ENCODE data around the gene TMPRSS6.

TMPRSS6 gene

DNA sequence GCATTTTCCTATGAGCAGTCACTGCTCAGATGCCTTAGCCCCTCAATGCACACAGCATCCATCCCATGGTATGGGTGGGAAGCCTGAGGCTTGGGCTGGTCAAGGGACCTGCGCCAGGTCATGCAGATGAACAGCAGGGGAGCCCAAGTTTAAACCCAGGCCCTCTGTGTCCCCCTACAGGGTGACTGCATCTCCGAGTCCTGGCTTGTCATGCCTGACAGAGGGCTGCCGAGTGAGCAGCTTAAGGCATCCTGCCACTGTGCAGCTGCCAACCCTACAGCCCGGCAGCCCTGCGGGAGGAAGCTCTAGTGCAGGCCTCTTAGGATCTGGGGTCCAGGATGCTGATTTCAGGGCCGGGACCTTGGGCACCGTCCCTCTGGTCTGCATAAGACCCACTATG is 30.2 kb upstream of the TMPRSS6 start:
- no peak for DNase-seq

GRCh38 chr22:37138849-37139561 is 29.5 kb upstream of the TMPRSS6 start:
- DNase-seq: no peak

DNA sequence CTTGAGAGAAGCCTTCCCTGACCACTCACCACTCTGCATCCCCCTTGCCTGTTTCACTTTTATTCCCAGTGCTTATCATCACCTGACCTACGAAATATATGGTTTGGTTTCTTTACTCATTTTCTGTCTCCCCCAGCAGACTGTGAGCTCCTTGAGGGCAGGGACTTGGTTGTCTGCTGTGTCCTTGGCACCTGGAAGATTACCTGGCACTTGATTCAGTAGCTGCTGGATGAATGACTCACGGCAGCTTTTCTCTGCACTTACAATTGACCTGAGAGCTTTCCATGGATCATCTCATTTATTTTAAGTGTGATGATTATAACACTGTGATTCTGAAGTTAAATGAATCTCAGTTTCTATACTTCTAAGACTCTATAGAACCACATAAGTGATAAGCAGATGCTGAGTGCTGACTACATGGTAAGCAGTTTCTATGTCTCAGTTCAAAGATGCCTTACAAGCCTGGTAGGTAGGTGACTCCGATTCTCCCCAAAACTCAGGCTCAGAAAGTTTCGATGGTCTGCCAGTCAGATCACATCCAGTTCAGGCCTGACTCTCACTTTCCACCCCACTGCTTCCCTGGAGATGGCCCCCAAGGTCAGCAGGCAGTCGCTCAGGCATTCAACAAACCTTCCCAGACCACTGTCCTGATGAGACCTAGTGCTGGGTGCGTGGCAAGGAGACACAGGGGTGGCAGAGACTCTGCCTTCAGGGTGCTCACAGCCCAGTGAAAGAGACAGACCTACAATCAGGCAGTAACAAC is 28.6 kb upstream of the TMPRSS6 start:
- no peak for DNase-seq

GRCh38 chr22:37137131-37137530 is 27.6 kb upstream of the TMPRSS6 start:
- no peak for DNase-seq

- DNase-seq: no peak
Observed at GRCh38 chr22:37135023-37135422, 25.5 kb upstream of the TMPRSS6 start.

GRCh38 chr22:37133304-37134018 is 23.9 kb upstream of the TMPRSS6 start:
- no peak for DNase-seq

DNA sequence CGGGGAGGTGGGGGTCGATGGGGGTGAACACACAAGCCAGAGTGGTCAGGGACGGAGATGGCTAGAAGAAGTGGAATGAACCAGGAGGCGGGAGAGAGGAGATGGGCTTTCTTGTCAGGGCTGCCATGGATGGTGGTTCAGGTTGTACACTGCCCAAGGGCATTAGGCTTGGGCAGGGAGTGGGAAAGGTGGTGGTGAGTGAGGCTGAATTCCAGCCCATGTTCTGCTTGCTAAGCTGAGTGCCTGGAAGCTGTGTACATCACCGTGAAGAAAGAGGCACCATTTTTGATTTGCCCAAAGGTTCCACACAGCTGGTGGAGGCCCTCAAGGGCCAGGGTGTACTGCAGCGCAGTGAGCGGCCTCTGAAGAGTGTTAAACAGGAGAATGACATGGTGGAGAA is 23.3 kb upstream of the TMPRSS6 start:
- no peak for DNase-seq

DNA sequence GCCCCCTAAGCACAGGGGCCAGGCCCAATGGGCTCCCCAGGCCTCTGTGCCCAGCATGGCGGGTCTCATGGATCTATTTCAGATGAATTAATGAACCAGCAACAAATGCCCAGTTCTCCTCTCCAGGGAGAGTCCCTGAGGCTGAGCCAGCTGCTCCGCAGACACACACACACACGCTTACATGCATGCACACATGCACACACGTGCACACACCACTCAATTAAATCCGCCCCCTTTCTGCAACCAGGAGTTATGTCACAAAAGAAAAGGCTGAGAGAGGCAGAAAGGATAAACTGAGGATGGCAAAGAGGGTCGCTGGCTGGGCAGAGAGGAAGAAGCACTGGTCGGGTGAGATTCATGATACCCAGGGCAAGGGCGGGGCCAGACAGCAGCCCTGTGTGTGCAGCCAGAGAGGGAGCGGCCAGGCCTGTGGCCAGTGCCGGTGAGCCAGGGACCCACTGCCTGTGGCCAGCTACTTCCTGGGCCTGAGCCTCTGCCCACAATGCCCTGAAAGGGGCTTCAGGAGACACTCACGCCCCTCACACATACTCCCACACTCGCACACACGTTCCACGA is 20.4 kb upstream of the TMPRSS6 start:
- DNase-seq: no peak

DNA sequence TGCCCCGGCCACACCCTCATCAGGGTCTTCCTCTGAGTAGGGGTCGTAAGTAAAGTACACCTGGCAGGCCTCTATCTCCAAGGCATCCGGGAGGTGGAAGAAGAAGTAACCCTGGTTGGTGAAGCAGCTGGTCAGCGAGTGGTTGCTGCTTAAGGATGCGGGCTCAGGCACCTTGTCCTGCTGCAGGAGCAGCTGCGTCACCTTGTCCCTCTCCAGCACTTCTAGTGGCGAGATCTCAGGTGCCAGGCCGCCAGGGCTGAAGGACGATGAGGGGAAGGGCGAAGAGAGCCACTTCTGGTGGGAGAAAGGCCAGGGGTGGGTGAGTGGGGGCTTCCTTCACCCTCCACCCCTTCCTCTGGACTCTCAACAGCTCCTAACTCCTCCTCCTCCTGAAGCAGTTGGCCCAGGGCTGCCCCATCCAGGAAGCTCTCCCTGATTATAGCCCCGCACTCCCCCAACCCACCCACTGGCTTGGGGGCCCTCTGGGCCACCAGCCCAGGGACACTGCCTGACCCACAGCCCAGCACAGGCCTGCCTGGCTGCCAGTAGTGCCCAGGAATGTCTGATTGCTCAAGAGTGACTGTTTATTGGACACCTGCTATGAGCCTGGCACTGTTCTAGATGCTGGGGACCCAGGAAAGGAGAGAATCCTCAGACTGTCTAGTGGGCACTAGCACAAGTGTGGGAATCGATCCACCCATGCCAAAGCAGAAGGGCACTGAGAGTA is 19.2 kb upstream of the TMPRSS6 start:
- no peak for DNase-seq

DNA sequence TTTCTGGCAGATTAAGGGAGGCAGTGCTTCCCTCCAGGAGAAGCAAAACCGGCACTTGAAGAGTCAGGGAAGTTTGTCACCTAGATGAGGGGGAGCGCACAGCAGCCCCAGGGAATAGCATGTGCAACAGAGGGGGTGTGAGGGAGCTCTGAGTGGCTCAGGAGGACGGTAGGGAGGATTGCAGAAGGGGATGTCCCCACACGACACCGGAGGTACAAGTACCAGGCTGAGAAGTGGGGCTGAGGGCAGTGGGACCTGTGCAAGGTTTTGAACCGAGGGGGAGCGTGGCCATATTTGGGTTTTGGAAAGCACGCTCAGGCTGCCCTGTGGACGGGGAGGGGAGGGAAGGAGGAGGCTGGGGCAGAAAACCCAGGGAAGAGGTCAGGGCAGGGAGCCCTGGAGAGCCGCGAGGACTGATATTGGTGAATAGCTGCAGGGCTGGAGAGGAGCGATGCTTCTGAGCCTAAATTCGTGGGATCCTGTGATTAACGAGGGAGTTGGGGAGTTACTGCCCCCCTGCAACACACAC is 17.9 kb upstream of the TMPRSS6 start:
- no peak for DNase-seq

- DNase-seq: no peak
Observed at GRCh38 chr22:37126882-37127281, 17.4 kb upstream of the TMPRSS6 start.

- no peak for DNase-seq
Observed at GRCh38 chr22:37126383-37126782, 16.9 kb upstream of the TMPRSS6 start.

DNA sequence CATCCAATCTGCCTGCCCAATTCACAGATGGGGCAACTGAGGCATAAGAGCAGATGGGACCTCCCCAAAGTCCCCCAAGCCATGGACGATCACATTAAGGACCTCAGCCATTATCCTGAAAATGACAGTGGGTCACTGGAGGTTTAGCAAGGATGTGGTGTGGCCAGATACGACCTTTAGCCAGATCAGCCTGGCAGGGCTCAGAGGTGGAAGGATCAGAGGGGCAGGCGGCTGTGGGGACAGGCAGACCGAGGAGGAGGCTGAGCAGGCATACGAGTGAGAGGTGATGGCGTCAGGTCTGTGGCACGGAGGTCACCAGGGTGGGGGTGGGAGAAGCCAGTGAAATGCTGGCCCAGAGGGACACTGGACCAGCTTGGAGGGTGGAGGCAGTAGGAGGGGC is 14.1 kb upstream of the TMPRSS6 start:
- DNase-seq: no peak

GRCh38 chr22:37122598-37123180 is 13.2 kb upstream of the TMPRSS6 start:
- no peak for DNase-seq

- peak; percentile 97 for DNase-seq
Observed at GRCh38 chr22:37121887-37122591, 12.5 kb upstream of the TMPRSS6 start.

DNA sequence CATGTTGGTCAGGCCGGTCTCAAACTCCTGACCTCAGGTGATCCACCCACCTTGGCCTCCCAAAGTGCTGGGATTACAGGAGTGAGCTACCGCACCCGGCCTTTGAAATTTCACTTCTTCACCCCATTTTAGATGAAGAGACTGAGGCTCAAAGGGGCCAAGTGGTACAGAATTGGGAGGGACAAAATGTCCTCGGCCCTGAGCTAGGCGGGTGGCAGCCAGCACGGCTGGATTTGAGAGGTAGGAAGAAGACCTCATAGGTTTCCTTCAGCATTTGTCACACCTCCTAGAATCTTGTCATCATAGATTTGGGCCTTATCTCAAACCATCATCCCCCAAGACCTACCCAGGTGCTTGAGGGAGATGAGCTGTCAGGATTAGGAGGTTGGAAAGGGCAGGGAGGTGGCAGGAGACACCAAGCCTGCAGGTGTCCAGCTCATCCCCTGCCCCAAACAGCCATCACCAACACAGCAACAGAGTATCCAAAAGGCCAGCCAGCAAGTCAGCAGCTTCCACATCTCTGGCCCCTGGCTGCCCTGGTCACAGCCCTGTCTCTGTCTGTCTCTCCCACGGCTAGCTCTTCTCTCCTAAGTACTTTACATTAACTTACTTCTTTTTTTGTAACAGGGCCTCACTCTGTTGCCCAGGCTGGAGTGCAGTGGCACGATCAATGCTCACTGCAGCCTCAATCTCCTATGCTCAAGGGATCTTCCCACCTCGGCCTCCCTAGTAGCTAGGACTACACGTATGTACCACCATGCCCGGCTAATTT is 11.2 kb upstream of the TMPRSS6 start:
- no peak for DNase-seq

GRCh38 chr22:37119872-37120271 is 10.4 kb upstream of the TMPRSS6 start:
- DNase-seq: no peak

DNA sequence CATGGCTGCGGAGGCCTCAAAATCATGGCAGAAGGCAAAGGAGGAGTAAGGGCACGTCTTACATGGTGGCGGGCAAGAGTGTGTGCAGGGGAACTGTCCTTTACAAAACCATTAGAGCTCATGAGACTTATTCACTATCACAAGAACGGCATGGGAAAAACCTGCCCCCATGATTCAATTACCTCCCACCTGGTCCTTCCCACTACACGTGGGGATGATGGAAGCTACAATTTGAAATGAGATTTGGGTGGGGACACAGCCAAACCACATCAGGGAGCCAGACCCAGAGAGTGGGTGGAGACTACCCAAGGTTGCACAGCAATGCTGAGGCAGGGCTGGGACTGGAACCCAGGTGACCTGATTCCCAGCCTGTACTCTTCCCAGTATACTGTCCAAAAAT is 8.6 kb upstream of the TMPRSS6 start:
- no peak for DNase-seq

DNA sequence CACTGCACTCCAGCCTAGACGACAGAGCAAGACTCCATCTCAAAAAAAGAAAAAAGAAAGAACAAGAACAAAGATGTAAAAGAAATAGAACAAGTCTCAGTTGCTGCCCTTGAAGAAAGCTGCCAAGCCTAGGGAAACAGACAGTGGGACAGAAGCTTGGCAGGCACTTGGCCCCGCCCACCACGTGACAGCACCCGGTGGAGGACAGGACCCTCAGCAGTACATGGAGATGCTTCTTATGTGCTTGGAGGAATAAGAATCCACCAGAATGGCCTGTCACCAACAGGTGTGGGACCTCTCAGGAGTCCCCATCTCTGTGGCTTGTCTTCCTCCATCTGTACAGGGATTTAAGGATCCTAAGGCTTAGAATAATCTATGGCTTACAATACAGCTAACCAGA is 7.6 kb upstream of the TMPRSS6 start:
- DNase-seq: no peak

GRCh38 chr22:37115032-37115431 is 5.5 kb upstream of the TMPRSS6 start:
- no peak for DNase-seq

GRCh38 chr22:37113757-37114156 is 4.2 kb upstream of the TMPRSS6 start:
- DNase-seq: no peak
